Colon (tissue), 2 donors: Measurements from ENCODE around the gene MIER2.
"Not testable (repeated sequence)": the region's sequence is repeated elsewhere in the genome, so short reads cannot be mapped to it uniquely, and the experiment has no call there.

ENCODE experiments used
- FAIRE-seq: peaks from 2 replicates; lab custom pipeline; 2012; peaks lifted over from hg19 to GRCh38; lab: Jason Lieb, UNC
- donor health status: control.
- donor health status: control.

Gene MIER2

GRCh38 chr19:344625-345319, at the start of gene MIER2:
Gene MIER2 (minus strand): TSS chr19:344796. CDS start chr19:344782, 14 bp downstream.
- FAIRE-seq = no peak

GRCh38 chr19:393560-393959, 49.0 kb upstream of the MIER2 start:
- FAIRE-seq = not testable (repeated sequence)

- no peak for FAIRE-seq
Observed at GRCh38 chr19:392375-392970, 47.9 kb upstream of the MIER2 start.

GRCh38 chr19:391726-392374, 47.3 kb upstream of the MIER2 start:
- no peak for FAIRE-seq

GRCh38 chr19:391207-391557, 46.6 kb upstream of the MIER2 start:
- no peak for FAIRE-seq

- FAIRE-seq = no peak
Observed at GRCh38 chr19:390386-391206, 46.0 kb upstream of the MIER2 start.

- no peak for FAIRE-seq
Observed at GRCh38 chr19:389935-390289, 45.3 kb upstream of the MIER2 start.

- no peak for FAIRE-seq
Observed at GRCh38 chr19:389255-389934, 44.8 kb upstream of the MIER2 start.

GRCh38 chr19:388691-389090, 44.1 kb upstream of the MIER2 start:
- FAIRE-seq = no peak

- no peak for FAIRE-seq
Observed at GRCh38 chr19:387777-388176, 43.2 kb upstream of the MIER2 start.

GRCh38 chr19:386632-387301, 42.2 kb upstream of the MIER2 start:
- FAIRE-seq = not testable (repeated sequence)

- not testable (repeated sequence) for FAIRE-seq
Observed at GRCh38 chr19:386189-386588, 41.6 kb upstream of the MIER2 start.

GRCh38 chr19:384799-385169, 40.2 kb upstream of the MIER2 start:
- no peak for FAIRE-seq

GRCh38 chr19:383922-384798, 39.6 kb upstream of the MIER2 start:
- no peak for FAIRE-seq

- no peak for FAIRE-seq
Observed at GRCh38 chr19:383040-383439, 38.4 kb upstream of the MIER2 start.

- FAIRE-seq = not testable (repeated sequence)
Observed at GRCh38 chr19:382578-382977, 38.0 kb upstream of the MIER2 start.

GRCh38 chr19:381901-382300, 37.3 kb upstream of the MIER2 start:
- not testable (repeated sequence) for FAIRE-seq

GRCh38 chr19:380618-381219, 36.1 kb upstream of the MIER2 start:
- FAIRE-seq = not testable (repeated sequence)

- FAIRE-seq = no peak
Observed at GRCh38 chr19:379796-380195, 35.2 kb upstream of the MIER2 start.

GRCh38 chr19:378706-379105, 34.1 kb upstream of the MIER2 start:
- FAIRE-seq = no peak
